ENCODE results near the gene PACSIN2. TPM values are rescaled to one million over a fixed set of nuclear protein-coding genes. Genes with fewer than 3 reads are reported as not detected.

Gene PACSIN2
- total and polyA plus RNA-seq, 2 of the 13 experiments (the other 11 are each of a cell fraction or from before 2014, with no cell fraction given), result 54.1 to 68.8 TPM

- no peak for TF ChIP-seq HIC2 (CRISPR knock-in tag; IDR thresholded peaks at IDR 0.05; ENCODE audit: low read depth)
- TF ChIP-seq DRAP1 (CRISPR knock-in tag; IDR thresholded peaks at IDR 0.05), result 0 out of 2 replicates have a peak, but pooled peaks have one; percentile 22
- TF ChIP-seq ZNF547 (CRISPR knock-in tag; IDR thresholded peaks at IDR 0.05), result no peak
- no peak for TF ChIP-seq FOXO4 (CRISPR knock-in tag; conservative IDR thresholded peaks at IDR 0.05)
- TF ChIP-seq ZNF766 (CRISPR knock-in tag; IDR thresholded peaks at IDR 0.05; ENCODE audit: borderline replicate concordance), result no peak
- TF ChIP-seq ZNF660 (CRISPR knock-in tag; IDR thresholded peaks at IDR 0.05; ENCODE audit: borderline replicate concordance, low read depth), result no peak
- TF ChIP-seq MAFG (CRISPR knock-in tag; IDR thresholded peaks at IDR 0.05), result no peak
- TF ChIP-seq RBAK (CRISPR knock-in tag; IDR thresholded peaks at IDR 0.05), result no peak
- no peak for TF ChIP-seq GTF2F1 (IDR thresholded peaks at IDR 0.05; ENCODE audit: low read length)
- no peak for TF ChIP-seq MEIS2 (CRISPR knock-in tag; IDR thresholded peaks at IDR 0.05)
- no peak for TF ChIP-seq SRSF9 (IDR thresholded peaks at IDR 0.05; ENCODE audit: borderline replicate concordance, insufficient read depth, low read depth, low read length, poor library complexity, severe bottlenecking)
- no peak for TF ChIP-seq FOXC1 (CRISPR knock-in tag; IDR thresholded peaks at IDR 0.05; ENCODE audit: borderline replicate concordance)
- TF ChIP-seq CBFB (CRISPR knock-in tag; IDR thresholded peaks at IDR 0.05), result no peak
- TF ChIP-seq SMAD1 (CRISPR knock-in tag; IDR thresholded peaks at IDR 0.05; ENCODE audit: borderline replicate concordance, low read depth), result no peak
- TF ChIP-seq AFF4 (CRISPR knock-in tag; IDR thresholded peaks at IDR 0.05), result no peak
- no peak for TF ChIP-seq JARID2 (CRISPR knock-in tag; IDR thresholded peaks at IDR 0.05; ENCODE audit: insufficient replicate concordance)
- no peak for TF ChIP-seq STAT6 (CRISPR knock-in tag; IDR thresholded peaks at IDR 0.05; ENCODE audit: borderline replicate concordance)
- TF ChIP-seq ZC3H4 (CRISPR knock-in tag; IDR thresholded peaks at IDR 0.05; ENCODE audit: borderline replicate concordance), result no peak
These were observed 85.7 kb downstream of the PACSIN2 start (continued) for GRCh38 chr22:42928969-42929837.
